Hematopoietic multipotent progenitor cell treated with erythropoietin and hydrocortisone succinate and interleukin-3 and kit ligand, for 15 days (in vitro differentiated cells): Measurements from ENCODE around the gene CDHR4.
"Not testable (repeated sequence)": the region's sequence is repeated elsewhere in the genome, so short reads cannot be mapped to it uniquely, and the experiment has no call there.

Experiments
- DNase-seq: peaks from one replicate; pipeline ENCODE4 v3.0.0-alpha.2; 2015; ENCODE audit warnings: low spot score

The CDHR4 gene

DNA sequence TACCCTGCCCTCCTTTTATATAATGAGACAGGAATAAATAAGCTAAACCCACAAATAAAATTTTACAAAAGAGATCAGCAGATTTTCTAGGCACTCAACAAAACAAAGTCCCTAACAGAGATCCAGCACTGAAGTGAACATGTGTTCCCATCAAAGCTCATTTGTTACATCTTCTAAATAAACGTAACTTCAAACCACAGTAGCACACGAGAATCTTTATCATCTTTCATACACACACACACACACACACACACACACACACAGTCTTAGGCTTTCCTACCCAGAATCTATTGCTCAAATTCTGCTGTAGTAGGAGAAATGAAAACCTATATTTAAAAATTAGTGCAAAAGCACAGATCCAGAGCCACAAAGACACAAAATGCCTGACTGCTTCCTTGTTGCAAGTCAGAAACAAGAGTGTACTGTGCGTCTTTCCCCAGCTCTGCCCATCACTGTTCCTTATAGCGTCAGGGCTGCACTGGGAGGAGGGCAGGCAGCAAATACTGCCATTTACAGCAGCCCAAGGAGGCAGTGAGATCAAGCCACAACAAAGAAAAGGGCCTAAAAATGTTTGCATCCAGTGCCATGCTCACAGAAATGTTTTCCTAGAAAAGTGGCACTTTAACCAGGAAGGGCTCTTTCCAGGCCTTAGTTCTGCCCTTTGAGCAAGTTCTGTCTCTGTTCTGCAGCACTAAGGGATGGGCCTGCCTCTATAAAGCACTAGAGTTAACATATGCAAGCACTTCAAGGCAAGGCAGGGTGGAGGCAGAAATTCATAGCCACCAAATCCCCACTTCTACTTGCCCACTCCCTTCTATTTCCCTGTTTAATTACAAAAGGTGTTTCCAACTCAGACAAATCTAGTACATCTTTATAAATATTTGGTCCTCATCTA, 19.3 kb downstream of the CDHR4 start:
- DNase-seq = no peak

DNA sequence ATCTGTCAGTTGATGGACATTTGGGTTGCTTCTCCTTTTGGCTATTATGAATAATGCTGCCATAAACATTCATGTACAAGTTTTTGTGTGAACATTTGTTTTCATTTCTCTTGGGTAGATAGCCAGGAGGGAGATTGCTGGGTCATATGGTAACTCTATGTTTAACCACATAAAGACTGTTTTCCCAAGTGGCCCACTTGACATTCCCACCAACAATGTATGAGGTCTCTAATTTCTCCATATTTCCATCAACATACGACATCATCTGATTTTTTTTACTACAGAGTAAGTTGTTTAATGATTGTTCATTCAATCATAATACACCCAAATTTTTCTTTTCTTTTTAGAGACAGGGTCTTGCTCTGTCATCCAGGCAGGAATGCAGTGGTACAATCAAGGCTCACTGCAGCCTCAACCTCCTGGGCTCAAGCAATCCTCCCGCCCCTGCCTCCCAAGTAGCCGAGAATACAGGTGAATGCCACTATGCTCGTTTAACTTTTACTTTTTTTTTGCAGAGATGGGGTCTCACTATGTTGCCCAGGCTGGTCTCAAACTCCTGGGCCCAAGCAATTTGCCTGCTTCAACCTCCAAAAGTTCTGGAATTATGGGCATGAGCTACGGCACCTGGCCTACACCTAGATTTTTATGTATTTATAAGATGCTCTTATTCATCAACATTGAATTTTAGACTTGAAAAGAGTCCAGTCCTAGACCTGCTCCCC, 20.2 kb downstream of the CDHR4 start:
- no peak for DNase-seq

DNA sequence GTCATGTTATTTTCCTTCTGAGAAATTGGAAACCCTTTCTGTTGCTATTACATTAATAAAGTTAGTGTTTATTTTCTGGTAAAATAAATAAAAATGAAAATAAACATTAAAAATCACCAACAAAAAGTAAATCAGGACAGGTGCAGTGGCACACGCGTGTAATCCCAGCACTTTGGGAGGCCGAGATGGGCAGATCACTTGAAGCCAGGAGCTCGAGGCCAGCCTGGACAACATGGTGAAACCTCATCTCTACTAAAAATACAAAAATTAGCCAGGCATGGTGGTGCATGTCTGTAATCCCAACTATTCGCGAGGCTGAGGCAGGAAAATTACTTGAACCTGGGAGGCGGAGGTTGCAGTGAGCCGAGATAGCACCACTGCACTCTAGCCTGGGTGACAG, 23.6 kb downstream of the CDHR4 start:
- not testable (repeated sequence) for DNase-seq

DNA sequence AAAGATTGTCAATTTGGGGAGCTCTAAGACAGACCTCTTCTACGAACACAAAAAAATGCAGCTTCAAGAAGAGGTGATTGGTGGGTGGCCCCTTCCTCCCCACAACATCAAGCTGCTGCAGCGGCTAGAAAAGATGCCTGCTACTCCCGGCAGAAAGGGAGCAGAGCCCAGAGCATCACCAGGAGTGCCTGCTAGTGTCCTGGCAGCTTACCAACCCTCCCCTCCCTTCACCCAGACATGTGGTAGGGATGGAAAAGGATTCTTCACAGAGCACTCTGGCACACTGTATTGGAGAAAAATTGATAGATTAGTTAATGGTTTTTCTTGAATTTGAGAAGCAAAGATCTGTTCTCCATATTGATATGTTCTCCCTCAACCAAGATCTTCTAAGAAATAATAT, 24.1 kb downstream of the CDHR4 start:
- no peak for DNase-seq

DNA sequence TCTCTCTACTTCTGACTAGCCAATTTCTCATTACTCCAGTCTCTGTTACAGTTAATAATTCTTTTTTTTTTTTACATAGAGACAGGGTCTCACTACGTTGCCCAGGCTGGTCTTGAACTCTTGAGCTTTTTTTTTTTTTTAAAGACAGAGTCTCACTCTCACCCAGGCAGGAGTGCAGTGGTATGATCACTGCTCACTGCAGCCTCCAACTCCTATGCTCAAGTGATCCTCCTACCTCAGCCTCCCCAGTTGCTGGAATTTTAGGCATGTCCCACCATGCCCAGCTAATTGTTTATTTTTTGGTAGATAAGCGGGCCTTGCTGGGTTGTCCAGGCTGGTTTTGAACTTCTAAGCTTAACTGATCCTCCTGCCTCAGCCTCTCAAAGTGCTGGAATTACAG, 27.0 kb downstream of the CDHR4 start:
- DNase-seq = no peak

DNA sequence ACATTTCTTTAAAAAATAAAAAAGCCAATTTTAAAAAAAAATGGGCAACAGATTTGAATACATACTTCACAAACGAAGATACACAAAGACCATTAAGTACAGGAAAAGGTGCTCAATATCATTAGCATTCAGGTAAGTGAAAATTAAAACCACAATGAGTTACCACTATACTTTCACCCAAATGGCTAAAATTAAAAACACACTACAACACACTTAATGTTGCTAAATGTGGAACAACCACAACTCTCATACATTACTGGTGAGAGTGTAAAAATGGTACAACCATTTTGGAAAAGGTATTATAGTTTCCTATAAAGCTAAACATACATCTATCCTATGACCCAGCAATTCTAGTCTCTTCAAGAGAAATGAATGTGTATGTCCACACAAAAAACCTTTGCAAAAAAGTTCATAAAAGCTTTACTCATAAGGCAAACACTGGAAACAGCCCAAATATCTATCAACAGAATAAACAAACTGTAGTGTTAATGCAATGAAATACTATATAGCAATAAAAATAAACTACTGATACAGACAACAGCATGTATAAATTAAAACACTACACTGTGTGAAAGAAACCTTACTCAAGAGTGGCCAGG, 28.2 kb downstream of the CDHR4 start:
- DNase-seq = no peak

DNA sequence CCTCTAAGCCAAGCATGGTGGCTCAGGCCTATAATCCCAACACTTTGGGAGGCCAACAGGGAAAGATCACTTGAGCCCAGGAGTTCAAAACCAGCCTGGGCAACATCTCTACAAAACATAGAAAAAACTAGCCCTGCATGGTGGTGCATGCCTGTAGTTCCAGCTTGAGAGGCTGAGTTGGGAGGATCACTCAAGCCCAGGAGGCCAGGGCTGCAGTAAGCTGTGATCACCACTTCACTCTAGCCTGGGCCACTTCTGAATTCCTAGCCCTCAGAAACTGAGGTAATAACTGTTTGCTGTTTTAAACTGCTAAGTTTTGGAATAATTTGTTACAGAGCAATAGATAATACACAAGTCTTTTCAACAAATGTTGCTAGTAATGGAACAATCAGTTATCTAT, 29.7 kb downstream of the CDHR4 start:
- DNase-seq = no peak

DNA sequence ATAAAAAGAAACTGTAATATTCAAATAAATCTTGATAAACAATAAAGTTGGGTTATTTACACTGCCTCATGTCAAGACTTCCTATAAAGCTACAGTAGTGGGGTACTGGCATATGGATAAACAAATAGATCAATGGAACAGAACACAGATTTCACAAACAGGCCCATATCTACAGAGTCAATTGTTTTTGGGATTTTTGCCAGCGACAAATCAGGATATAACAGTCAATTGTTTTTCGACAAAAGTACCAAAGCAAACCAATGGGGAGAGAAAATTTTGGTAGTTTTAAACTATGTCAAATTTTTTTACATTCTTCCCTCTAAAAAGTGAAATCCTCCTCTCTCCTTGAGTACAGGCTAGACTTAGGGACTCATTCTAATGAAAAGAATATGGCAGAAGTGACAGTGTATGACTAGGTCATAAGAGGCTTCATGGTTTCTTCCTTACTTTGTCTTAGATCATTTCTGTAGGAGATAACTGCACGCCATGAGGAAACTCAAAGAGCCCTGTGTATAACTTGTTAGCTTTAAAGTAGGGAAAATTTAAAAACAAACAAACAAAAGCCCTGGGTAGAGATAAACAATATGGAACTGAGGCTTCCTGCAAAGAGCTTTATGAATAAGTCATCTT, 30.3 kb downstream of the CDHR4 start:
- DNase-seq = no peak

DNA sequence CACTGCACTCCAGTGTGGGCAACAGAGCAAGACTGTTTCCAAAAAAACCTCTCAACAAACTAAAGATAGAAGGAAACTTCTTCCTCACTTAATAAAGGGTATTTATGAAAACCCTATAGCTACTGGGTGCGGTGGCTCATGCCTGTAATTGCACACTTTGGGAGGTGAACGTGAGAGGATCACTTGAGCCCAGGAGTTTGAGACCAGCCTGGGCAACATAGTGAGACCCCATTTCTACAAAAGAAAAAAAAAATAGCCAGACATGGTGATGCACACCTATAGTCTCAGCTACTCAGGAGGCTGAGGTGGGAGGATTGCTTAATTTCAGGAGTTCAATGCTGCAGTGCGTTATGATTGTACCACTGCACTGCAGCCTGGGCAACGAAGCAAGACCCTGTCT, 35.7 kb downstream of the CDHR4 start:
- no peak for DNase-seq

DNA sequence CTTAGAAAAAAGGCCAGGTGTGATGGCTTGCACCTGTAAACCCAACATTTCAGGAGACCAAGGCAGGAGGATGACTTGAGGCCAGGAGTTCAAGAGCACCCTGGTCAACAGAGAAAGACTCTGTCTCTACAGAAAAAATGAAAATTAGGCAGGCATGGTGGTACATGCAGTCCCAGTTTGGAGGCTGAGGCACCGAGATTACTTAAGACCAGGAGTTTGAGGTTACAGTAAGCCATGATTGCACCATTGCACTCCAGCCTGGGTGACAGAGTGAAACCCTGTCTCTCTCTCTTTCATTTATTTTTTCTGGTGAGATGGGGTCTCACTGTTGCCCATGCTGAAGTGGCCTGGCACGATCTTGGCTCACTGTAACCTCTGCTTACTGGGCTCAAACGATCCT, 38.0 kb downstream of the CDHR4 start:
- DNase-seq = no peak

DNA sequence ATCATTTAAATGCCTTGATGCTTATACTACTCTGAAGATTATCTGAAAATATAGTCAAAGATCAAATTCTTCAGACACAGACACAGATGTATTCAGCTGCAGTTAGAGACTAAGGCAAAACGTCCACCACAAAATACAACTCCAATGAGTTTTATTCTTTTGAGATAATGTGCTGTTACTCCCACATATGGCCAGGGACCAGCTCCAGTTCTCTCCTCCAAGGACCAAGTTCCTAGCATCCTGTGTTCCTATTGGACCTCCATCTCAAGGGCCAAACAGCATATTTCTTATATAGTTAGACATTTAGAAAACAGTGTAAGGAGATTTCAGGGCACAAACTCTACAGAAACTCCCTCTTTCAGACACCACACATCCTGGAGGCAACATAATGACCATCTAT, 40.4 kb downstream of the CDHR4 start:
- DNase-seq = no peak

DNA sequence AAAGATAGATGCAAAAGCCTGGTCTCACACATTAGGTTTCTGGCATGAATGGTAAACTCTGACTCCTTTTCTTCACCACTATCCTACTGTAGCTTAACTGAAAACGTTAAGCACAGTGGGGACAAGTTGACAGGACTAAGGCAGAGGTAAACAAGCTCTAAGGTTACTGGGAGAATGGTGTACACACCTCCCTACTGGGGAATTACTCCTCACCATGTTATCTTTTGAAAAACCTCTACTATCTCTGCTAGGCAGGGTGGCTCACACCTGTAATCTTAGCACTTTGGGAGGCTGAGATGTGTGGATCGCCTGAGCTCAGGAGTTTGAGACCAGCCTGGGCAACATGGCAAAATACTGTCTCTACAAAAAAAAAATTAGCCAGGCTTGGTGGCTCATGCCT, 42.5 kb downstream of the CDHR4 start:
- DNase-seq = no peak

DNA sequence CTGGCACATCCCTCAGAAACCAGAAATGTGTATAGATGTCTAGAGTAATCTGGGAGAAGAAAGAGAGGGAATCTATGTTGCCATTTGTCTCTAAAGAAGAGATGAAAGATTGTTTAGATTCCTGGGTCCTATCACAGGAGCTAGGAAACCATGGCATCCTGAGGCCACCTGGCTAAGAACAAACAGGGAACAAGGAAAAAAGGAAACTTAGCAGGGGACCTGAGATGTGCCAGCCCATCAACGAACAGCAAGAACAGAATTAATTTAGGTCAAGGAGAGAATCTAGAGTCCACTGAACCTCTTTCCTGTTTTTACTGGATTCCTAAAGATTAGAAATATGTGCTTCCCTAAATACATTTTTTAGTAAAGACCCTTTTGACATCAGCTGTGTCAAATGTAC, 43.6 kb downstream of the CDHR4 start:
- no peak for DNase-seq

DNA sequence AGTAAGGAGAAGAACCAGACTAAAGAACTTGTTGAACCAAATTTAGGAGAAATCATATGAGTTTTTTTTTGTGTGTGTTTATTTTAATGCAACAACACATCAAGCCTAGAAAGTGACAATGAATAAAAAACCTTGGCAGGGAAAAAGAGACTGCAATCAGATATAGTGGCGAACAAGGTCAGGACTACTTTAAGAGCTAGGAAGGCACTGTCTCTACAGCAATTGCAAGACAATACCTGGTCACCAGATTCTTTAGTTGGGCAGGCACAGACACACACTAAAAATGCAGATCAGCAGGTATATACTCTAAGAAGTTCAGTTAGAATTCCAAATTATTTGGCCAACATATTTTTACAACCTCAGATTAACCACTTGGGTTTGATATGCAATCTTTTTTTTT, 45.1 kb downstream of the CDHR4 start:
- no peak for DNase-seq

DNA sequence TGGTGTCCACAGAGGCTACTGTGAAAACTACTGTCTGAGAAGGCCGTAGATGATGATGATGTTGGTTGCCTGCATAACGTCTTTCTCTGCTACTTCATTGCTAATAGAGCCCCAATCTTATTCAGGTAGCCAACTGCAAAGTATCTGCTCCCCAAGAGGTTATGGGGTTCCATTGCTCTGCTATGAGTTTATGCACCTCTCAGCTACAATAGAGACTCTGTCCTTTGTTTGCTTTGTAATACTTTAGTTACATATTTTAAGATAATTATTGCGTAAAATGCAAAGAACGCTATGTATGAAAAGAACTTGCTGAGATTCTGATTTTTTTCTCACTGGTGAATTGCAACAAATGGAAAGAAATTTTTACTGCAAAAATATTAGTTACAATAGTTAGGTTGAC, 48.2 kb downstream of the CDHR4 start:
- DNase-seq = no peak

DNA sequence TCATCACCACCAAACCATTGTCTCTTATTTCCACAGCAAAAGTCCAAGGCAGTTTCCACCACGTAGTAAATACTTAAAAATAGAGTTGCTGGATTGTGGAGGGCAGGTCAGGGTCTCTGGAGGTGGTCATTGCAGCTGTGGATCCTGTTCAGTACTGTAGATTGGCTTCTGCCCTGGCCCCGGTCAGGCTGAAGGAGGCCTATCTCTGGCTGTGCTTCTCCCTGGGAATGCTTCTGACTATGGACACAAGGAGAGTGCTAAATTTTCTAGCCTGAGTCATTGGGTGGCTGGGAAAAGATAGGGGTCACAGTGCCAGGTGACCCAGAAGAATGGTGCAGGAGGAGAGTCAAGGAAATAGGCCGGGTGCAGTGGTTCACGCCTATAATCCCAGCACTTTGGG, 49.6 kb downstream of the CDHR4 start:
- DNase-seq = no peak

DNA sequence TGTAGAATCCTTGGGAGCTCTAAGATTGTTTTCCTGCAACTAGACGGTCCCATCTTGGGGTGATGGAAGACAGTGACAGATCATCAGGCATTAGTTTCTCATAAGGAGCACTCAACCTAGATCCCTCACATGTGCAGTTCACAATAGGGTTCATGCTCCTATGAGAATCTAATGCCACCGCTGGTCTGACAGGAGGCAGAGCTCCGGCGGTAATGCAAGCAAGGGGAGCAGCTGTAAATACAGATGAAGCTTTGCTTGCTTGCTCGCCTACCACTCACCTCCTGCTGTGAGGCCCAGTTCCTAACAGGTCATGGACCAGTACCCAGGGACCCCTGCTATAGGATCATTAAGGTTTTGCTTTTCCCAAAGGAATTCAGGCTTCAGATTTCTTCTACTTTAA, 50.8 kb downstream of the CDHR4 start:
- not testable (repeated sequence) for DNase-seq

DNA sequence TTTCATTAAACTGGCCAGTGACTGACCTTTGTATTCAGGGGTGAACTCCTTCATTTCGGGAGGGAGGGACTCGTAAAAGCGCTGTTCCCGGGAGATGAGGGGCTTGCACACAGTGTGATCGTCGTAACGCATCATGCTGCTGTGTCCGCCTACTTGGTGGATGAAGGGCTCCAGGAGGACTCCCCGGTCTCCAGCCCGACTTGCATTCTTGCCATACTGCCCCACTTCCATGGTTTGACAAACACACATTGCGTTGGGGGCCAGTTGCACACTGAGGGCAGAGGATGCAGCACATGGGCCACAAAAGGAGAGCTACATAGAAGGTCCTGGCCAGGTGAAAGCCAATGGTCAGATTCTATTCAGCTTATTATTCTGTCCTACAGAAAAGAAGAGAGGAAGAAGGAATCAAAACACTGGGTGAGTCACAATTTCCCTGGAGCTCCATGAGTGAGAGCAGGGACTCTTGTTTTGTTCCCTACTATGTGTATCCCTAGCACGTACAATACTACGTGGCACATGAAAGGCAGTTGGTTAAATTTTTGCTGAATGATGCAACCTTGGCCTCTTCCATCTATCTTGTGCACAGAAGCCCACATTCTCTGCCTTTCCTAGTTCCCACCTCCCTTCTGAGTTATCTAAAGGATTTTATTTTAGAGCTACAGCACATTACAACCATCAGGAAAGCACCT, 51.7 kb downstream of the CDHR4 start:
- DNase-seq = no peak

DNA sequence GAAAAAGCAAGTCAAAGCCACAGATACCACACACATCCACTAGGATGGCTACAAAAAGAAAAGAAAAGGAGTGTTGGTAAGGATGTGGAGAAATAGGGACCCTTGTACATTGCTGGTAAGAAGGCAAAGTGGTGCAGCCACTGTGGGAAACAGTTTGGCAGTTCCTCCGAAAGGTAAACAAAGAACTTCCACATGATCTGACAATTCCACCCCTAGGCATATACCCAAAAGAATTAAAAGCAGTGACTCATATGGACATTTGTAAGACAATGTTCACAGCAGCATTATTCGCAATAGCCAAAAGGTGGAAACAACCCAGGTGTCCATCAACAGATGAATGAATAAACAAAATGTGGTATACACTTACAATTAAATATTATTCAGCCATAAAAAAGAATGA, 53.7 kb downstream of the CDHR4 start:
- DNase-seq = no peak
